22Rv1 (cell line): ENCODE data around the gene ATF4.

Experiments
- CTCF ChIP-seq: fragments of 450-650 bp; IDR thresholded peaks from 2 replicates; pipeline ENCODE4 v1.5.1; 2017; ENCODE audit warnings: mild to moderate bottlenecking
- ZFX ChIP-seq: fragments of 450-650 bp; IDR thresholded peaks from 2 replicates; pipeline ENCODE4 v1.6.1; 2017; ENCODE audit warnings: antibody characterized with exemption, borderline replicate concordance

- TF ChIP-seq CTCF (no peak), ZFX (no peak)
Observed at GRCh38 chr22:39501644-39502108, 18.7 kb upstream of the ATF4 start.
